ENCODE results near the gene CENPB.

CENPB gene

DNA sequence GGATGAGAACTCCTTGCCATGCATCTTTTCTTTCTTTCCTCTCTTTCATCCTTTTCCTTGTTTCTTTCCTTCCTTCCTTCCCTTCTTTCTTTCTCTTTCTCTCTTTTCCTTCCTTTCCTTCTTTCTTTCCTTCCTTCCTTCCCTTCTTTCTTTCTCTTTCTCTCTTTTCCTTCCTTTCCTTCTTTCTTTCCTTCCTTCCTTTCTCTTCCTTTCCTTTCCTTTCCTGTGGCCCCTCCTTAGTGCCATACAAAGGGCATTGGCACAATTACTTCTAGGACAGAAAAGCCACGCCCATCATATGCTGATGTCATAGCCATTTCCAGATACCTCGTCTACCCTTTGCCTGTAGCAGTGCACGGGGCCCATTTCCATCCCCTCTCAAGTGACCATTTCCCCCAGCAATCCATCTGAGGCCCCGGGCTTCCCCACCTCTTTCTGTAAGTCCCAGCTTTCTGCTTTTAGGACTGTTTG, 2.2 kb upstream of the CENPB start:
- Histone ChIP-seq H2AFZ (ENCODE audit: low read depth) (no peak overlapping the region), H3K36me3 (ENCODE audit: insufficient read depth) (no peaks in the 10 kb centered on the region), H3K27me3 (ENCODE audit: insufficient read depth, low read depth) (no peaks in the 10 kb centered on the region), H3K79me2 (ENCODE audit: insufficient read depth, low read depth) (no peaks in the 10 kb centered on the region), H3K4me3 (IDR thresholded peaks at IDR 0.05; ENCODE audit: insufficient read depth, low read depth, low read length) (no peak overlapping the region), H3K4me2 (no peak overlapping the region), H3K4me1 (ENCODE audit: low read depth, poor library complexity, severe bottlenecking) (no peaks in the 10 kb centered on the region), H3K9ac (no peak overlapping the region), H4K20me1 (ENCODE audit: insufficient read depth) (no peaks in the 10 kb centered on the region), H3K27ac (no peak overlapping the region)
- TF ChIP-seq, protein P1, sequence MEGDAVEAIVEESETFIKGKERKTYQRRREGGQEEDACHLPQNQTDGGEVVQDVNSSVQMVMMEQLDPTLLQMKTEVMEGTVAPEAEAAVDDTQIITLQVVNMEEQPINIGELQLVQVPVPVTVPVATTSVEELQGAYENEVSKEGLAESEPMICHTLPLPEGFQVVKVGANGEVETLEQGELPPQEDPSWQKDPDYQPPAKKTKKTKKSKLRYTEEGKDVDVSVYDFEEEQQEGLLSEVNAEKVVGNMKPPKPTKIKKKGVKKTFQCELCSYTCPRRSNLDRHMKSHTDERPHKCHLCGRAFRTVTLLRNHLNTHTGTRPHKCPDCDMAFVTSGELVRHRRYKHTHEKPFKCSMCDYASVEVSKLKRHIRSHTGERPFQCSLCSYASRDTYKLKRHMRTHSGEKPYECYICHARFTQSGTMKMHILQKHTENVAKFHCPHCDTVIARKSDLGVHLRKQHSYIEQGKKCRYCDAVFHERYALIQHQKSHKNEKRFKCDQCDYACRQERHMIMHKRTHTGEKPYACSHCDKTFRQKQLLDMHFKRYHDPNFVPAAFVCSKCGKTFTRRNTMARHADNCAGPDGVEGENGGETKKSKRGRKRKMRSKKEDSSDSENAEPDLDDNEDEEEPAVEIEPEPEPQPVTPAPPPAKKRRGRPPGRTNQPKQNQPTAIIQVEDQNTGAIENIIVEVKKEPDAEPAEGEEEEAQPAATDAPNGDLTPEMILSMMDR (conservative IDR thresholded peaks at IDR 0.05; ENCODE audit: low read depth, low read length) = no peak

DNA sequence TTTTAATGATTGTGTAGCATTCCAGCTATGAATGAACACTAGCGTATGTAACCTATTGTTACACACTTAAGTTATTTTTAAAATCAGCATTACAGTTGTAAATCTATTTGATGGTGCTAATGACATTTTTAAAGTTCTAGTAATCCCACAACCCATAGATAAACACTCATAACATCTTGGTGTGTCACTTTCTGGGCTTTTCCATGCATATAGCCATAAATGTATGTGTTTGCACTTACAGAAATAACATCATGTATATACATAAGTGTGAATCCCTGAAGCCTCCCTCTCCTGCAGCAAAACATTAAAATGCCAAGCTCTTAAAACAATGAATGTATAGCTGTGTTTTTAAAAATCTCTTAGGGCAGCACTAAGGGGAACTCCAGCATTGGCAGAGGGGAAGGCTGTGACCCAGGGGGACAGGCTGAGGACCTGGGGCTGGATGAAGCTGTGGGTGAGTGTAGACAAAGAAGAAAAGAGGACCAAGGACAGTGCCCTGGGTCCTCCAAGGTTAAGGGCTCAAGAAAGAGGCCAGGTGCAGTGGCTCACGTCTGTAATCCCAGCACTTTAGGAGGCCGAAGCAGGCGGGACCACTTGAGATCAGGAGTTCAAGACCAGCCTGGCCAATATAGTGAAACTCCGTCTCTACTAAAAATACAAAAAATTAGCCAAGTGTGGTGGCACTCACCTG, 929 bp upstream of the CENPB start:
- TF ChIP-seq, protein P1 (conservative IDR thresholded peaks at IDR 0.05; ENCODE audit: low read depth, low read length) = no peak
- Histone ChIP-seq H3K4me2 (peak overlapping the region; percentile 66), H3K36me3 (ENCODE audit: insufficient read depth) (no peaks in the 10 kb centered on the region), H3K79me2 (ENCODE audit: insufficient read depth, low read depth) (no peaks in the 10 kb centered on the region), H4K20me1 (ENCODE audit: insufficient read depth) (no peaks in the 10 kb centered on the region), H3K9ac (no peak overlapping the region), H3K27ac (no peak overlapping the region), H3K4me1 (ENCODE audit: low read depth, poor library complexity, severe bottlenecking) (no peaks in the 10 kb centered on the region), H3K27me3 (ENCODE audit: insufficient read depth, low read depth) (no peaks in the 10 kb centered on the region), H2AFZ (ENCODE audit: low read depth) (peak overlapping the region; percentile 44), H3K4me3 (IDR thresholded peaks at IDR 0.05; ENCODE audit: insufficient read depth, low read depth, low read length) (no peak overlapping the region)

DNA sequence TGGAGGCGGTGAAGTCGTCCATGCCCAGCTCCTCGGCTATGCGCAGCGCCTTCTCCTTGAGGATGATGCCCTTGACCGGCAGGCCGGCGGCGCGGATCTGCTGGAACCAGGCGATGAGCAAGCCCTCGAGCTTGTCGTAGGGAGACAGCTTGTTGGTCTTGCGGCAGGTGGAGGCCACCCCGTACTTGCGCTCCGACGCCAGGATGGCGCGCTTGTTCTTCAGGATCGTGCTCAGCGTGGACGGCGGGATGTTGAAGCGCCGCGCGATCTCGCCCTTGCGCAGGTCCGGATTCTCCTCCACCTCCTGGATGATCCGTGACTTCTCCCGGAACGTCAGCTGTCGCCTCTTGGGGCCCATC, 435 bp downstream of the CENPB start:
- no peak overlapping the region for H3K4me2 ChIP-seq
- H3K79me2 ChIP-seq (ENCODE audit: insufficient read depth, low read depth) = no peaks in the 10 kb centered on the region
- H2AFZ ChIP-seq (ENCODE audit: low read depth) = no peak overlapping the region
- TF ChIP-seq, protein P1 (conservative IDR thresholded peaks at IDR 0.05; ENCODE audit: low read depth, low read length) = no peak
- no peaks in the 10 kb centered on the region for H3K4me1 ChIP-seq (ENCODE audit: low read depth, poor library complexity, severe bottlenecking)
- H3K27me3 ChIP-seq (ENCODE audit: insufficient read depth, low read depth) = no peaks in the 10 kb centered on the region
- H3K4me3 ChIP-seq (IDR thresholded peaks at IDR 0.05; ENCODE audit: insufficient read depth, low read depth, low read length) = no peak overlapping the region
- no peak overlapping the region for H3K27ac ChIP-seq
- no peak overlapping the region for H3K9ac ChIP-seq
- H3K36me3 ChIP-seq (ENCODE audit: insufficient read depth) = no peaks in the 10 kb centered on the region
- H4K20me1 ChIP-seq (ENCODE audit: insufficient read depth) = no peaks in the 10 kb centered on the region

DNA sequence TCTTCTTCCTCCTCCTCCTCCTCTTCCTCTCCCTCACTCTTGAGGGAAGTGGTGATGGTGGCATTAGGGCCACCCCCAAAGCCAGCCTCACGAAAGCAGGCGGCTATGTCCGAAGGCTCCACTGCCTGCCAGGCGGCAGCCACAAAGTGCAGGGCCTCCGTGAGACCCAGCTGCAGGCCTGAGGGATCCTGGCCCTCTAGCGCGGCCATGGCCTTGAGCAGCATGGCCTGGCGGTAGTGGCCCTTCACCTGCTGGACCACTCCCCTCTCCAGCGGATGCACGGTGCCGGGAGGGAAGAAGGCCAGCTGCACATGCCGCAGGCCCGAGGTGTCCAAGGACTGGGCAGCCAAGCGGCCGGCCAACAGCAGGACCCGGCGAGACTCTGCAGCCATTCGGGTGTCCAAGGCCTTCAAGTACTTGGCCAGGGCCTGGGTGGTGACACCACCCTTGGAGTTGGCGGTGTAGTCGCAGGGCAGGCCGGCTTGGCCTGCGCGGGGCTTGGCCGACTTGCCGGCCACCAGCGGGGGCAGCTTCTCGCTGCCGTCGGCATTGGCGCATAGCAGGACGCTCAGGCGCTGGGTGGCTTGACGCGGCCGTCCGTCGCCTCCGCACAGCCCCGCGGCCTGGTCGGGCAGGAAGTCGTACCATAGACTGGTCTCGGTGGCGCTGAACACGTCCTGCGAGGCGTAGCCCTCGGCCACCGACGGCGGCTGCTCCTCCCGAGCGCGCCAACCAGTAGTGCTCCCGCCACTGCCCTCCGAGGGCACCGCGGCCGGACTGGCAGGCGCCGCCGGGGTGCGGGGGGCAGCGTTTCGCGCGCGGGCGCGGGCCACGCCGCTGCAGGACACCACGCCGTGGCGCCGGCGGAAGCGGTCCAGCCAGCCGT, 1.1 kb downstream of the CENPB start:
- Histone ChIP-seq H3K4me1 (ENCODE audit: low read depth, poor library complexity, severe bottlenecking) (no peaks in the 10 kb centered on the region), H3K4me2 (no peak overlapping the region), H2AFZ (ENCODE audit: low read depth) (no peak overlapping the region), H3K36me3 (ENCODE audit: insufficient read depth) (no peaks in the 10 kb centered on the region), H3K79me2 (ENCODE audit: insufficient read depth, low read depth) (no peaks in the 10 kb centered on the region), H4K20me1 (ENCODE audit: insufficient read depth) (no peaks in the 10 kb centered on the region), H3K27me3 (ENCODE audit: insufficient read depth, low read depth) (no peaks in the 10 kb centered on the region), H3K4me3 (IDR thresholded peaks at IDR 0.05; ENCODE audit: insufficient read depth, low read depth, low read length) (no peak overlapping the region), H3K9ac (no peak overlapping the region), H3K27ac (no peak overlapping the region)
- TF ChIP-seq, protein P1 (conservative IDR thresholded peaks at IDR 0.05; ENCODE audit: low read depth, low read length) = no peak
